HG03108 (cell line): ENCODE results near the gene ANKRD23.

Experiments used
- ATAC-seq: cut with Tn5 transposase; IDR thresholded peaks from one replicate; pipeline ENCODE4 v1.9.1; 2021; ENCODE audit warnings: moderate library complexity; ENCODE audit not compliant: unreplicated experiment

ANKRD23 gene

DNA sequence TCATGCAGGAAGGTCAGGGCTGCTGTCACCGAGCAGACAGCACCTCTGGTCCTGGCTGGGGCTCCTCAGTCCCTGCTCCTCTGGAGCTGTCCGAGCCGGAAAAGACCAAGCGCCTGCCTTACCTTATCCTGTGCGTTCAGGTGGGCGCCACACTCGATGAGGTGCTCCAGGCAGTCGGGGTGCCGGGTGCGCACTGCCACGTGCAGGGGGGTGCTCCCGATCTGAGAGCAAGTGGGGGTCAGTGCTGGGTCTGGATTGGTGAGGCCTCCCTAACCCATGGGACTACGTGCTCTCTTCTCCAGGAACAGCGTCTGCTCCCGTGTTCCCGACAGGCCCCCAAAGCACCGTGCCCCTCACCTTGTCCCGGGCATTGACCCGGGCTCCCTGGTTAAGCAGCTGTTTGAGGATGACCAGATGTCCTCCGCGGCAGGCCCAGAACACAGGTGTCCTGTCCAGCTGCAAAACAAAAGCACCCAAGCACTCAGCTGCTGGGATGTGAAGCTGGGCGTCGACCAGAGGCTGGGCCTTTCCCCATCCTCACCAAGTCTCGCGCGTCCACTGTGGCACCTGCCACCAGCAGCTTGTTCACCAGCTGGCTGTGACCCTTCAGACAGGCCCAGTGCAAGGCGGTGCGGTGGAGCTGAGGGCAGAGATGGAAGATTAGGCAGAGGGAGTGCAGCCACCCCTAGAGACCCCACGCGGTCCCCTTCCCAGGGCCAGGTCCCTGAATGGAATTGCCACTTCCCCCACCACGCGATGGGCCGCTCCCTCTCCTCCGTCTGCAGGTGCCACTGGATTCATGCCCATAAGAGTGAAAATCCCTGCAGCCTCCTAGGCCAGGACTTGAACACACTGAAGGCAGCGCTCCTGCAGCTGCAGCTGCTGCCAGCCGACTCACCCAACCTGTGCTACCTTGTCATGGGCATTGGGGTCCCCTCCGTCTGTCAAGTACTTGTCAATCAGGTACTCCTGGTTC lies 3.7 kb downstream of the ANKRD23 start:
- ATAC-seq = no peak

- ATAC-seq = peak; percentile 83
Observed at GRCh38 chr2:96839293-96839874, 4.4 kb downstream of the ANKRD23 start.

DNA sequence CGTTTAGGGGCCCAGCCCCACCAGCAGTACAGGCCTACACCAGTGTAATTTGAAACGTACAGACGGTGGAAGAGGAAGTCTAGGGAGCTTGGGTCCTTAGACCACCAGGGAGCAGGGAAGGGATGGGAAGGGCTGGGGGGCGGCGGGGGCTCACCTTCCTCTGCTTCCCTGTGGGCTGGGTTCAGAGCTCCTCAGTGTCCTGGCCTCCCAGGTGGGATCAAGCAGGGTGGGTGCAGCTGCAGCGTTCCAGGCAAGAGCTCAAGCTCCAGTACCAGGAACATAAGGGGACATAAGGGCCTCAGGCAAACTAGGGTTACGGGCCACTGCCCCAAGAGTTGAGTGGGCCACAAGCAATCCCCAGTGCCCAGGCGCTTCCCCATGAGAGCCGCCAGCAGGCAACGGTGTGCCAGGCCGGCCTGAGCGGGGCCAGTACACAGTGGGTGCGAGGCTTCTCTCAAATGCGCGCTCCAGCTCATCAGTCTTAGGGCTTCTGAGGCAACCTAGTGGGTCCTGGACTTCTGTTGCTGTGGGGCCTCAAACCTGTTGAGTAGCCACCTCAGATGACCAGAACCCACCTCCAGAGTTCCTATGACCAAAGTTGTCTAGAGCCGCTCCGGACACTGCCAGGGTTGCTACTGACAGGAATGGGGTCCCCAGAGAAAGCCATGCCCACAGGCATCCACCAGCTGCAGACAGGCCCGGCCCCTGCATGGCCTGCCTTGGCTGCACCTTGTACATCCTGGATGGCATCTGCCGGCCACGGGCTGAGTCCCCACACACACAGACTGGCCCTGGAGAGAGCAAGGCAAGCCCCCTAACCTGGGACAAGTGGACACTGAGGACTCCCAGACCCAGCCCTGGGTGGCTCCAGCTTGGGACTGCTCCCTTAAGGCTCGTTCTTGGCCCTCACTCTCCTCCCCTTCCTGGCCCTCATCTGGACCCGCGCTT lies 5.2 kb downstream of the ANKRD23 start:
- ATAC-seq = no peak

- ATAC-seq = no peak
Observed at GRCh38 chr2:96837575-96837974, 6.2 kb downstream of the ANKRD23 start.

DNA sequence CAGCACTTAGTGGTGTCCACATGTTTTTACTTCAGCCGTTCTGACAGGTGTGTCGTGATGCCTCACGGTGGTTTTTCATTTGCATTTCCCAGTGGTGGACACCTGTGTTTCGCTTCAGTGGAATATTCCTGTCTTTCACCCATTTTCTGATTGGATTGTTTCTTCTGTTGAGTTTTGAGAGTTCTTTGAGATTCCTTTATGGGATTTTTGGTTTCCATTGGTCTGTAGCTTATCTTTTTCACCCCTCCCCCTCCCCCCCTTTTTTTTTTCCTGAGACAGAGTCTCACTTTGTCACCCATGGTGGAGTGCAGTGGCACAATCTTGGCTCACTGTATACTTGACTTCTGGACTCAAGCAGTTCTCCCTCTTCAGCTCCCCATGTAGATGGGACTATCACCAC lies 8.0 kb downstream of the ANKRD23 start:
- ATAC-seq = no peak

DNA sequence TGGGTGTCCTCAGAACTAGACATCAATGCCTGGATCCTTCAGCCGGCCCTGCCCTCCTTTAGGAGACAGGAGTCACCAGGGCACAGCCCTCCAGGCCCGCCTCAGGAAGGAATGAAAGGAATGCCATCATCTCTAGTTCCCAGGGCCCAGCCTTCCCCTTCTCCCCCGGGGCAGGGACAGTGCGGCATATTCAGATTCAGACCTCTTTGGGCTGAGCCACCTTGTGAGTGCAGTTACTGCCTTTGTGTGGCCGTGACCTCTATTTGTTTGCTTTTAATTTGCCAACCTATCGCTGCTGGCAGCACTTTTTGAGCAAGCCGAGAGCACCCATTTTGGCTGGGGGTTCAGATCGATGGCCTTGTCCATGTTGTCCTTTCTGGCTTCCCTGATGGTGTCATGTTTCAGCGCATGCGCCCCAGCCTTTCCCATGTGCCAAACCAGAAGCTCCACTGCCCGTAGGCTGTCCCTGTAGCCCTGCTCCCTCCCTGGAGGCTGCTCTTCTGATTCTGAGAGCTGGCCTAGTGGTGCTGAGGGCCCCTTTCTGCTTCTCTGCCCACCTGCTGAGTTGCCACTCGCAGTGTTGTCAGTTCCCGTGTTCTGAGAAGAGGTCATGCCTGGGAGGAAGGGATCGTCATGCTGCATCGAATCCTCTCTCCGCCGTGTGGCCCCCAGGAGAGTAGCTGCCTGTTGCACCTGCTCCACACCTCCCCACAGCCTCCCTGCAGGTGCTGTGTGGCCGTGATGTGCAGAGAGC lies 10.9 kb downstream of the ANKRD23 start:
- ATAC-seq = no peak

- ATAC-seq = no peak
Observed at GRCh38 chr2:96832408-96832753, 11.4 kb downstream of the ANKRD23 start.

- ATAC-seq = no peak
Observed at GRCh38 chr2:96831679-96832078, 12.1 kb downstream of the ANKRD23 start.

DNA sequence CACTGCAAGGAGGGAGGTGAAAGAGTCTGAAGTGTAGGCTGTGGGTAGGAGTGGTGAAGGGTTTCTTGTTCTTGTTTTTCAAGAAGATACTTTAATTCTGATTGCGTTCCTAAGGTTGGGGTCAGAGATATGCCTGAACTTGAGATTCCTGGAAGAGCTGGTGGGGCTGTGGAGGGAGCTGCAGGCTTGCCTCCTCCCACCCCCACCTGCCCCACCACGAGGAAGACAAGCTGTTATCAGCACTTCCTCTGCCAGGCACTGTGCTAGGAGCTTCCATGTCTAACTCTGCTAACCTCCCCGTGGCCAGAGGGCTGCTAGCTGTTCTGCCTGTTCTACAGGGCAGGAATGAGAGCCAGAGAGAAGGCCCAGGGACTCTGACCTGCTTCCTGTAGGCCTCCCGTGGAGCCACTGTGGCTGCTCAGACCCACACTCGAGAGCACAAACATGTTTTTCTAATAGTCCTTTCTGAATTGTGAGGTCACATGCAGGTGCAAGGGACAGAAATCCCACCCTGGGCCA lies 13.7 kb downstream of the ANKRD23 start:
- ATAC-seq = no peak

DNA sequence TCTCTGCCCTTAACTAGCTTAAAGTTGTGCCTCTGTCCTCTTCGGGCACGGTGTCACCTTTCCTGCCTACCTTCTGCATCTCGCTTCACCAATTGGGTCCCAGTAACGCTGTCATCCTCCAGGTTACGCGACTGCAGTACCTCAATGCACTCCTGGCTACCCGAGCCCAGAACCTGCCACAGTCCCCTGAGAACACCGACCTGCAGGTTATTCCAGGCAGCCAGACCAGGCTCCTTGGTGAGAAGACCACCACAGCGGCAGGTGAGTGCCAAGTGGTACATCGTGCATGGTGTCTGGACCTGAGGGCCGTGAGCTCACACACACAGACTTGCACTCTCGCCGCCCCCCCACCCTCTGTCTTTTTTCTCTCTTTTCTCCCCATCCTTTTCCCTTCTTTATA lies 14.9 kb downstream of the ANKRD23 start:
- ATAC-seq = no peak

GRCh38 chr2:96828436-96828835 lies 15.4 kb downstream of the ANKRD23 start:
- ATAC-seq = no peak

DNA sequence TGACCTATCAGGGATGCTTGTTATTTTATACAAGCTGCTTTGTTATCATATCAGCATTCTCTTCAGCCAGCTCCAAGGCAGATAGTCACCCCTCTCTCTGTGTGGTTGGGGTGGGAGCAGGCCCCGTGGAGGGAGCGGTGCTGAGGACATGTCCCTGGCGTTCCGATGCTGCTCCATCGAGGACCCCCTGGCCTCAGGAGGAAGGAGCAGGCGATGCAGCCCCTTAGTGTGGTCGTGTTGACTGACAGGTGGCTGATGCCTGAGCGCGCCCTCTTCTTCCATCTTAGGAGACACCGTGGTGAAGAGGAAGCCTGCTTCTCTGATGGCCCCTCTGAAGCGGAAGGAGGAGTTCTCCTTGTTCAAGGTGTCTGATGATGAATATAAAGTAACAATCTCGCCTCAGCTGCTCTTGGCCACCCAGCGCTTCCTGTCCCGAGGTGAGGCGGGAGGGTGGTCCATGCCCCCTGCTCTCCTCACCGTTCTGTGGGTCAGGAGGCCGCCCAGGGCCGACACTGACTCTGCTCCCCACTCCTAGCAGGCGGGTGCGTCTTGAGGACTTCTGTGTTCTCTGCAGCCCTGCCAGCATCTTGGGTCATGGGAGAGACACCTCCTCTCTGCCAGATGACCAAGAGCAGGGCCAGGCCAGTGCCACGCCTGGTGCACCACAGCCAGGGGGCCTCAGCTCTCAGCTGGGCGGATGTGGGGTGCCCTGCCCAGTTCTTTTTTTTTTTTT lies 17.1 kb downstream of the ANKRD23 start:
- no peak for ATAC-seq

DNA sequence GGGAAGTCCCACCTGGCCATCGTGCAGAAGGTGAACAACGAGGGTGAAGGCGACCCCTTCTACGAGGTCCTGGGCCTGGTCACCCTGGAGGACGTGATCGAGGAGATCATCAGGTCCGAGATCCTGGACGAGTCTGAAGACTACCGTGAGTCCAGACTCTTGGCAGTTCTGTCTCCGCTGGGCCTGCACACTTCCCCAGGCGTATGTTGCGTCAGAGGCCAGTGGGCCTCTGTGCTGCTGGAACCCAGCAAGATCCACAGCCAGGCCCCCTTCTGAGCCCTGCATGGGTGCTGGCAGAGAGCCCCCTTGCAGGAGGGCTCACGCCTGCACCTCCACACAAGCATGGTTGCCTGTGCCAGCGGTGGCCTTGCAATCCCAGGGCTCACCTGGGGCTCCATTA lies 18.8 kb downstream of the ANKRD23 start:
- ATAC-seq = no peak

GRCh38 chr2:96824079-96824870 lies 19.5 kb downstream of the ANKRD23 start:
- ATAC-seq = no peak

DNA sequence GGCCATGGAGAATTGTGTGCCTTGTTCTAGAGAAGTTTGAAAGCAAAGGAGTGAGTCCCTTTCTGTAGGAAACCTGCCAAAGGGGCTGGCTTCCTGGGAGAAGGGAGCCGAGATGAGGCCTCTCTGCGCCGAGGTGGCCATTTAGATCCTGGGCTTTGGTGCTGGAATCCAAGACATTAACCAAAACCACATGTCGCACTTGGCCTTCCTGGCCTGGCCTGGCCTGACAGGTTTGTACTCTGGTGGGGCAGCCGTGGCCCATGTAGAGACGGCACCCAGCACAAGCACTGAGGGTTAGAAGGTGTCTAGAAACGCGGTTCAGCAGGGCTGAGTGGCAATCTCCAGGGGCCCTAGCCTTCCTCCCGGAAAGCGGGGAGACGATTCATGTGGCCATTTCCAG lies 20.6 kb downstream of the ANKRD23 start:
- ATAC-seq = no peak

DNA sequence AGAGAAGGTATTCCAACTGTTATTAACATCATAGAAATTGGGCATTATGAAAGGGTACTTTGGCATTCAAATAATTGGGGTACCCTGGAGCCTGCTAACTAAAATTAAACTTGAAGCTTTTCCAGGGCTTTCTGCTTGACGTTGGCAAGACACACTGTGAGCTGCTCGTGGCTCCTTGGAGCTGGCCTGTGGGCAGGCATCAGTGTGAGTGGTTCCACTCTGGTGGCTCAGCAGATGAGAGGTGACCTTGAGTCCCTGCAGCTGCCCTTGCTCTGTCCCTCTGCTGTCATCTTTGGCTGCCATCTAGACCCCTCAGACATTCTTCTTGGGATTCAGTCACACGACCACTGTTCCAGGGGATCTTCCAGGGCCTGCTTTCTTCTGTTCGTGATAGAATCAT lies 21.0 kb downstream of the ANKRD23 start:
- no peak for ATAC-seq

DNA sequence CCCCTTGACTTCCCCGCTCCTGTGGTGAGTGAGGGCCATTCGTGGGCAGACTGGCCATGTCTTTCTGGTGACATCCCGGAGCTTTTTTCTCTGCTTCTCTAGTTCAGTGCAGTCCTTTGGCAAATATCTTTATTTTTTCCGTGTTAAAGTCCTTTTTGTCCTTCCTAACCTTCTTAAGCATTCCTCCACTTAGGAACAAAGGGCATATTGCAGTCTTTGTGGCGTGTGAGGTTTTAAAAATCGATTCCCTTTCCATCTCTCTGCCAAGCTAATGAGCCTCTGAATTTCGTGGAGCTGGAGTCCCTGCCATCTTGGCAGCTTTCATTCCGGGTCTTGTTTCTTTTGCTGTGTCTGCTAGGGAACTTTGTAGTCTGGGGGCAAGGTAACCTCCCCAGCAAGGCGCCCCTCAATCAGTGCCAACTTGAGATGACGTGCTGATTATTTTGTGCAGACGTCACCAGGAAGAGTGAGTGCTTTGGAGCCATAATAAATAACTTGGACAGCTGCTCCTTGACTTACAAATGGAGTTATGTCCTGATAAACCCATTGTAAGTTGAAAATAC lies 22.6 kb downstream of the ANKRD23 start:
- no peak for ATAC-seq

GRCh38 chr2:96819876-96820511 lies 23.8 kb downstream of the ANKRD23 start:
- no peak for ATAC-seq
